DOHH2 (cell line): ENCODE results near the gene MTFP1.
"Not testable (repeated sequence)": the region's sequence is repeated elsewhere in the genome, so short reads cannot be mapped to it uniquely, and the experiment has no call there.

Experiments
- H3F3A ChIP-seq: fragments of 200-600 bp; sonication (generic), shearing (Covaris generic); 2 replicates; pipeline ENCODE4 v1.6.0; 2016; ENCODE audit warnings: antibody characterized with exemption, mild to moderate bottlenecking; ENCODE audit not compliant: control insufficient read depth, insufficient read depth
- H3K27ac ChIP-seq: fragments of 200-600 bp; sonication (generic); 2 replicates; pipeline ENCODE4 v1.5.1; 2014; ENCODE audit warnings: low read depth, mild to moderate bottlenecking, low read length, moderate library complexity
- H3K27me3 ChIP-seq: fragments of 200-600 bp; sonication (generic); 2 replicates; pipeline ENCODE4 v1.6.1; 2014; ENCODE audit warnings: mild to moderate bottlenecking, low read length, mixed read lengths; ENCODE audit not compliant: control insufficient read depth
- H3K36me3 ChIP-seq: fragments of 200-600 bp; sonication (generic); 2 replicates; pipeline ENCODE4 v1.6.1; 2014; ENCODE audit warnings: mild to moderate bottlenecking, low read length, moderate library complexity, mixed read lengths; ENCODE audit not compliant: control insufficient read depth
- H3K4me1 ChIP-seq: fragments of 200-600 bp; sonication (generic); 2 replicates; pipeline ENCODE4 v1.6.1; 2014; ENCODE audit warnings: mild to moderate bottlenecking, low read length, mixed read lengths; ENCODE audit not compliant: control insufficient read depth
- H3K4me2 ChIP-seq: fragments of 200-600 bp; sonication (generic); 2 replicates; pipeline ENCODE4 v1.6.0; 2014; ENCODE audit warnings: mild to moderate bottlenecking, low read length, moderate library complexity
- H3K4me3 ChIP-seq: fragments of 200-600 bp; sonication (generic); 2 replicates; pipeline ENCODE4 v1.5.1; 2014; ENCODE audit warnings: mild to moderate bottlenecking, low read length, mixed read lengths
- H3K79me2 ChIP-seq: fragments of 200-600 bp; sonication (generic); 2 replicates; pipeline ENCODE4 v1.6.1; 2014; ENCODE audit warnings: mild to moderate bottlenecking, low read length, mixed read lengths; ENCODE audit not compliant: control insufficient read depth
- H3K9me2 ChIP-seq: fragments of 200-600 bp; sonication (generic); replicated peaks from 2 replicates; pipeline ENCODE4 v1.6.1; 2014; ENCODE audit warnings: mild to moderate bottlenecking, low read length, mixed read lengths; ENCODE audit not compliant: control insufficient read depth
- H3K9me3 ChIP-seq: fragments of 200-600 bp; sonication (generic); 2 replicates; pipeline ENCODE4 v1.6.1; 2014; ENCODE audit warnings: antibody characterized with exemption, low read length, mixed read lengths; ENCODE audit not compliant: control insufficient read depth, insufficient read depth
- H4K20me1 ChIP-seq: fragments of 200-600 bp; sonication (generic); 2 replicates; pipeline ENCODE4 v1.6.0; 2014; ENCODE audit warnings: low read depth, mild to moderate bottlenecking, antibody characterized with exemption, low read length, moderate library complexity; ENCODE audit not compliant: control insufficient read depth, insufficient read depth
- CTCF ChIP-seq: fragments of 200-600 bp; sonication (generic); IDR thresholded peaks from one replicate; pipeline ENCODE4 v1.5.1; 2014; ENCODE audit warnings: antibody characterized with exemption, mild to moderate bottlenecking, low read depth, low read length; ENCODE audit not compliant: poor library complexity, severe bottlenecking
- EZH2phosphoT487 ChIP-seq: fragments of 200-600 bp; sonication (generic); IDR thresholded peaks from 2 replicates; pipeline ENCODE4 v1.6.1; 2017; ENCODE audit warnings: borderline replicate concordance, mild to moderate bottlenecking, antibody characterized with exemption, low read length, moderate library complexity, mixed read lengths

MTFP1 gene

GRCh38 chr22:30460147-30460546 is 34.6 kb downstream of the MTFP1 start:
- Histone ChIP-seq H3K9me2 (no peaks in the 10 kb centered on the region), H4K20me1 (no peaks in the 10 kb centered on the region), H3K4me2 (no peak overlapping the region), H3K36me3 (no peaks in the 10 kb centered on the region), H3K27ac (no peak overlapping the region), H3K4me3 (no peak overlapping the region), H3F3A (no peaks in the 10 kb centered on the region), H3K27me3 (peaks cover 10% of the 10 kb centered on the region; the same call in 1 of the 2 replicates), H3K79me2 (no peaks in the 10 kb centered on the region), H3K4me1 (no peaks in the 10 kb centered on the region), H3K9me3 (no peaks in the 10 kb centered on the region)
- TF ChIP-seq EZH2phosphoT487 = no peak
- TF ChIP-seq CTCF = no peak

DNA sequence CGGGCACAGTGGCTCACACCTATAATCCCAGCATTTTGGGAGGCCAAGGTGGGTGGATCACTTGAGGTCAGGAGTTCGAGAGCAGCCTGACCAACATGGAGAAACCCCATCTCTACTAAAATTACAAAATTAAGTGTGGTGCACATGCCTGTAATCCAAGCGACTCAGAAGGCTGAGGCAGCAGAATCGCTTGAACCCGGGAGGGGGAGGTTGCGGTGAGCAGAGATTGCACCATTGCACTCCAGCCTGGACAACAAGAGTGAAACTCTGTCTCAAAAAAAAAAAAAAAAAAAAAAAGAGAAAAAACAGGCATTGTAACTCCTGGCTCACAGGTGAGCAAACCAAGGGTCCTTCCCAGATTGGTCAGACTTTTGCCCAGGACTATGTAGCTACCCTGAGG is 35.0 kb downstream of the MTFP1 start:
- not testable (repeated sequence) for H3K4me3 ChIP-seq, H3K4me2 ChIP-seq, H3K79me2 ChIP-seq, H3K36me3 ChIP-seq, H4K20me1 ChIP-seq, H3K9me2 ChIP-seq, H3F3A ChIP-seq, H3K4me1 ChIP-seq, H3K9me3 ChIP-seq, H3K27ac ChIP-seq
- peaks cover 14% of the 10 kb centered on the region for H3K27me3 ChIP-seq

DNA sequence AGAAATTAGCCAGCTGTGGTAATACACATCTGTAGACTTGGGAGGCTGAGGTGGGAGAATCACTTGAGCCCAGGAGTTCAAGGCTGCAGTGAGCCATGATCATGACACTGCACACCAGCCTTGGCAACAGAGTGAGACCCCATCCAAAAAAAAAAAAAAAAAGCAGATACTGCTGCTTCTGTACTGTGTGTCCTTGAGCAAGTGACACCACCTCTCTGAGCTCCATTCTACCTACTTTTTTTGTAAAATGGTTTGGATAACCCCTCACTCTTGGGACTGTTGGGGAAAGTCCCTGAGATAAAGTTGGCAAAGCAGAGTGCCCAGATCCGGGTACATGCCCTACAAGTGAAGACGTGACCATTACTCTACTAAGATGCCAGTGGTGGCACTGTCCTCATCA is 43.6 kb downstream of the MTFP1 start:
- no peak for TF ChIP-seq EZH2phosphoT487
- no peak for TF ChIP-seq CTCF
- Histone ChIP-seq H3K4me2 (no peak overlapping the region), H3K27me3 (peaks cover 16% of the 10 kb centered on the region)

DNA sequence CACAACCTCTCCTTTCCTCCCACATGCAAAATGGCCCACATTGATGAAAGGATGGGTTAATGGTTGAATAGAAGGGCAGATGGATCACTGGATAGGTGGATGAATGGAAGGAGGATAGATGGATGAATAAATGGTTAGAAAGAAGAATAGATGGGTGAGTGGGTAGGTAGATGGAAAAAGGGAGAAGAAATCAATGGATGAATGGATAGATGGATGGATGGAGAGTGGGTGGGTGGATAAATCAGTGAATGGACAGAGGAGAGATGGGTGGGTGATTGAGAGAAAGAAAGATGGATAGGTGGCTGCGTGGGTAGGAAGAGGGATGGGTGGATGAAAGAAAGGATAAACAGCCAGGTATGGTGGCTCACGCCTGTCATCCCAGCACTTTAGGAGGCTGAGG is 45.1 kb downstream of the MTFP1 start:
- peaks cover 12% of the 10 kb centered on the region for H3K27me3 ChIP-seq
- H3K9me2 ChIP-seq = no peaks in the 10 kb centered on the region

More for the DNA sequence above, 43.6 kb downstream of the MTFP1 start:
- no peaks in the 10 kb centered on the region for H3F3A ChIP-seq
- no peaks in the 10 kb centered on the region for H3K79me2 ChIP-seq
- no peaks in the 10 kb centered on the region for H4K20me1 ChIP-seq
- no peaks in the 10 kb centered on the region for H3K4me1 ChIP-seq
- no peaks in the 10 kb centered on the region for H3K9me3 ChIP-seq
- no peak overlapping the region for H3K4me3 ChIP-seq
- no peak overlapping the region for H3K27ac ChIP-seq
- H3K9me2 ChIP-seq = no peaks in the 10 kb centered on the region
- no peaks in the 10 kb centered on the region for H3K36me3 ChIP-seq

More for the DNA sequence above, 45.1 kb downstream of the MTFP1 start:
- no peaks in the 10 kb centered on the region for H4K20me1 ChIP-seq
- H3K9me3 ChIP-seq = no peaks in the 10 kb centered on the region
- H3K36me3 ChIP-seq = no peaks in the 10 kb centered on the region
- H3K79me2 ChIP-seq = no peaks in the 10 kb centered on the region
- H3K4me1 ChIP-seq = no peaks in the 10 kb centered on the region
- no peaks in the 10 kb centered on the region for H3F3A ChIP-seq
- no peak overlapping the region for H3K4me2 ChIP-seq
- H3K27ac ChIP-seq = no peak overlapping the region
- no peak for TF ChIP-seq EZH2phosphoT487
- no peak for TF ChIP-seq CTCF
- no peak overlapping the region for H3K4me3 ChIP-seq
